ENCODE data around the gene DNAH11.

Gene DNAH11

GRCh38 chr7:21893401-21893800 is 350.6 kb downstream of the DNAH11 start:
- FAIRE-seq (no peak), DNase-seq (ENCODE audit: insufficient read length, low spot score) (no peak)
- no peak for TF ChIP-seq CTCF (IDR thresholded peaks at IDR 0.05; ENCODE audit: insufficient read depth, missing control alignments)

GRCh38 chr7:21898265-21898930 is 355.6 kb downstream of the DNAH11 start:
- no peak for TF ChIP-seq CTCF (IDR thresholded peaks at IDR 0.05; ENCODE audit: insufficient read depth, missing control alignments)
- FAIRE-seq (no peak), DNase-seq (ENCODE audit: insufficient read length, low spot score) (no peak)

- FAIRE-seq (no peak), DNase-seq (ENCODE audit: insufficient read length, low spot score) (no peak)
- TF ChIP-seq CTCF (IDR thresholded peaks at IDR 0.05; ENCODE audit: insufficient read depth, missing control alignments), result no peak
Observed at GRCh38 chr7:21902240-21902639, 359.4 kb downstream of the DNAH11 start.

- DNase-seq (ENCODE audit: insufficient read length, low spot score) (no peak), FAIRE-seq (no peak)
- no peak for TF ChIP-seq CTCF (IDR thresholded peaks at IDR 0.05; ENCODE audit: insufficient read depth, missing control alignments)
Observed at GRCh38 chr7:21903020-21903786, 360.4 kb downstream of the DNAH11 start.

GRCh38 chr7:21908746-21909145 is 365.9 kb downstream of the DNAH11 start:
- FAIRE-seq (no peak), DNase-seq (ENCODE audit: insufficient read length, low spot score) (no peak)
- TF ChIP-seq CTCF (IDR thresholded peaks at IDR 0.05; ENCODE audit: insufficient read depth, missing control alignments), result no peak

- no peak for TF ChIP-seq CTCF (IDR thresholded peaks at IDR 0.05; ENCODE audit: insufficient read depth, missing control alignments)
- no peak for FAIRE-seq
- DNase-seq (ENCODE audit: insufficient read length, low spot score), result no peak
Observed at GRCh38 chr7:21910253-21910652, 367.4 kb downstream of the DNAH11 start.

- DNase-seq (ENCODE audit: insufficient read length, low spot score) (no peak), FAIRE-seq (no peak)
- no peak for TF ChIP-seq CTCF (IDR thresholded peaks at IDR 0.05; ENCODE audit: insufficient read depth, missing control alignments)
Observed at GRCh38 chr7:21911341-21911875, 368.6 kb downstream of the DNAH11 start.

All from D721Med (cell line).